Glomerular visceral epithelial cell (primary cell): Measurements from ENCODE around the gene LSM14A.
"Not testable (repeated sequence)": the region's sequence is repeated elsewhere in the genome, so short reads cannot be mapped to it uniquely, and the experiment has no call there.

ENCODE experiments used
- DNase-seq: peaks from one replicate; pipeline ENCODE4 v3.0.0-alpha.2; 2016; ENCODE audit errors: extremely low spot score

The LSM14A gene

DNA sequence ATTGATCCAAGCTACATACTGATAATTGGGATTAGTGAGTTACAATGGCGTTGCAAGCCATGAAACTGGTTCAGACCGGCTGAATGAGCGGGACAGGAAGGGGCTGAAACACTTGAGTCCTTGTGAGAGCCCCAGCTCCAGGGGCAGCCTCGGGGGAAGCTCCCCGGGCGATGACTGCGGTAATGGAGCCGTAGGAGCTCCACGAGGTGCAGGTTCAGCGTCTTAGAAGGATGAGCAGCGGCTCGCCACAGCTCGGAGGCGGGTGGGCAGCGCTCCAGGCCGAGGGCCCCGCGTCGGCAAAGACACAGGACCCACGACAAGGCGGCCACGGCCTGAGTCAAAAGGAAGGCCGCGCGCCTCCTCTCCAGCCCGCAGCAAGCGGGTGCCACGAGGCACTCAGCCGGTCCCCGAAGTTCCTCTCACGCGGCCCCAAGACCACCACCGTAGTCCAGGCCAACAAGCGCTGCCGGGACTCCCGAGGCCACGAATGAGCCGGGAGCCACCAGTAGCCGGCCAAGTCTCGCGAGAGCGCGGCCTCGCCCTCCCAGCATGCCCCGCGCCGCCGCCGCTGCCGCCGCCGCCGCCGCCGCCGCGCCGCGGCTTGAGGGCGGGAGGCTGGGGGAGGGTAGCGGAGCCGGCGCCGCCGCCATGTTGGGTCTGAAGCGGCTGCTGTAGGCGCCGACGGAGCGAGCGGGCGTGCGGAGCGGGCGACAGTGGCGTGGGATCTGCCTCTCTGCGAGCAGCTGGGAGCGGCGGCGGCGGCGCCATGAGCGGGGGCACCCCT is at the start of gene LSM14A:
TSS of gene LSM14A (plus strand) at position 628 of the 784 bp plus-strand sequence. CDS start at position 767, 139 bp downstream.
- peak; percentile 94 for DNase-seq

DNA sequence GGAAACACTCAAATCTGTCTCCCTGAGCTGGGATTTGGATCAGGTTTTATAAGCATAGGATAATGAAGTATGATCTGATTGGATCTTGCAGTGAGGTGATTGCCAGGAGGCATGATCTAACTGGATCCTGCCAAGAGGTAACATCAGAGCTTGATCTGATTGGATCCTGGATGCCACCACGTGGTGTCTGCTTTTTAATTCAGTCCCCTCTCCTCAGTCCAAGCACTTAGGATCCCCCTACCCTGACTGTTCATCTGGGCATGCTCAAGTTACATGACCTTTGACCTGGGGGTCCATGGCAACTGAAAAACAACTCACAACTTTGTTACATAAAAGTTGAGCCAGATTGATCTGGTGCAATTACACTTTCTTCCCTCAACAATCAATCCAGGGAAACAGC is 47.5 kb upstream of the LSM14A start:
- no peak for DNase-seq

DNA sequence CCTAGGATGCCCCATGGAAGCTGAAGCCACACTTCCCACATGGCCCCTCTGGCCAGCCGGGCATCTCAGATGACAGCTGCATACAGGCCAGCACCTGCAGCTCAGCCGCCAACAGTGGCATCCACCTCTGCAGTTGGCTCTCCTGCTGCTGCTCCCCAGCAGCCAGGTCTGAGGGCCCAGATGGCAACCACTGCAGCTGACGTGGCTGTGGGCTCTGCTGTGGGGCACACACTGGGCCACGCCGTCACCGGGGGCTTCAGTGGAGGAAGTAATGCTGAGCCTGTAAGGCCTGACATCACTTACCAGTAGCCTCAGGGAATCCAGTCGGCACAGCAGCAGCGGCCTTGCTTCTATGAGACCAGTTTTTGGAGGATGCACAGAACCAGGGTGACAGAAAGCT is 45.3 kb upstream of the LSM14A start:
- no peak for DNase-seq

DNA sequence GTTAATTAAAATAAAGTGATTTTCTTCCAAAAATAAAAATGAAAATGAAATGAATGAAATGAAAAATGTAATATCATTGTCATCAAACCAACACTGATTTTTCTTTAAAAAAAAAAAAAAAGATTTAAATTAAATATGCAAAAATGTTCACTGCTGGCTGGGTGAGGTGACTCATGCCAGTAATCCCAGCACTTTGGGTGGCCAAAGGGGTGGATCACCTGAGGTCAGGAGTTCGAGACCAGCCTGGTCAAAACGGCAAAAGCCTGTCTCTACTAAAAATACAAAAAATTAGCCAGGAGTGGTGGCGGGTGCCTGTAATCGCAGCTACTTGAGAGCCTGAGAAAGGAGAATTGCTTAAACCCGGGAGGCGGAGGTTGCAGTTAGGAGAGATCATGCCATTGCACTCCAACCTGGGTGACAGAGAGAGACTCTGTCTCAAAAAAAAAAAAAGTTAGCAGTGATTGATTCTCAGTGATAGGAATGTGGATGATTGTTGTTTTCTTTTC is 44.6 kb upstream of the LSM14A start:
- DNase-seq = no peak

DNA sequence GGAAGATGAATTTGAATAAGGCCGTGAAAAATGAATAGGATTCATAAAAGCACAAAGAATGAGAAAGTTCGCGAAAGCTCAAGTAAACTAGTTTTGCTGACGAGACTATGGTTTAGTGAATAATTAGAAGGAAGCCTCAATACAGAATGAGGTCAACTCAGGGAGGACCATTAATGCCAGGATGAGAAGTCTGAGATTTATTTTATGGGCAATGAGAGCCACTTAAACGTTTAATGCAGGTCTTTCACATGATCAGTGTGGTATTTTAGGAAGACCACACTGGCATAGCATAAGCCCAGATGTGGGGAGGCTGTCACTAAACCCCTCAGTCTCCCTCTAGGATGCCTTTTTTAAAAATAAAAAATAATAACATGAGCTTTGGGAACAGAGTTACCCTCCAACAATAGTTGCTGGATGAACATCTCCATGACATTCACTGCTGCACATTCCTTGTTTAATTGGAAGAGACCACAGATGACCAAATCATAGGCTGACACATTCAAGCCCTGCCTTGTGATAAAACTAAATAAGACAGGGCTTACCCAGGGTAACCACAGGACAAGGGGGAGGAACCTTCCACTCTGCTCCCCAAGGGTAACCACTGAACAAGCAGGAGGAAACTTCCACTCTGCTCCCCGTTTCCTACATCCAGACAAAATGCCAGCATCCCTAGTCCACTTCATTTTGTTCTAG is 43.6 kb upstream of the LSM14A start:
- DNase-seq = peak; percentile 16

DNA sequence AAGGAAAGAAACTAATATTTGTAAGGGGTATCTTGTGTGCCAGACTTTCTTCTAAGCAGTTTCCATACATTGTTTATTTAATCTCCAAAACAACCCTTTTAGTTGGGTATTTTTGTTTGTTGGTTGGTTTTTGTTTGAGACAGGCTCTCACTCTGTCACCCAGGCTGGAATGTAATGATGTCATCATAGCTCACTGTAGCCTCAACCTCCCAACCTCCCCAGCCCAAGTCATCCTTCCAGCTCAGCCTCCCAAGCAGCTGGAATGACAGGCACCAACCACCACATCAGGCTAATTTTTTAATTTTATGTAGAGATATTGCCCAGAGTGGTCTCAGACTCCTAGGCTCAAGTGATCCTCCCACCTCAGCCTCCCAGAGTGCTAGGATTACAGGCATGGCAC is 41.2 kb upstream of the LSM14A start:
- no peak for DNase-seq

DNA sequence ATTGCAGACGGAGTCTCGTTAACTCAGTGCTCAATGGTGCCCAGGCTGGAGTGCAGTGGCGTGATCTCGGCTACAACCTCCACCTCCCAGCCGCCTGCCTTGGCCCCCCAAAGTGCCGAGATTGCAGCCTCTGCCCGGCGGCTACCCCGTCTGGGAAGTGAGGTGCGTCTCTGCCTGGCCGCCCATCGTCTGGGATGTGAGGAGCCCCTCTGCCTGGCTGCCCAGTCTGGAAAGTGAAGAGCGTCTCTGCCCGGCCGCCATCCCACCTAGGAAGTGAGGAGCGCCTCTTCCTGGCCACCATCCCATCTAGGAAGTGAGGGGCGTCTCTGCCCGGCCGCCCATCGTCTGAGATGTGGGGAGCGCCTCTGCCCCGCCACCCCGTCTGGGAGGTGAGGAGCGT is 40.2 kb upstream of the LSM14A start:
- not testable (repeated sequence) for DNase-seq

DNA sequence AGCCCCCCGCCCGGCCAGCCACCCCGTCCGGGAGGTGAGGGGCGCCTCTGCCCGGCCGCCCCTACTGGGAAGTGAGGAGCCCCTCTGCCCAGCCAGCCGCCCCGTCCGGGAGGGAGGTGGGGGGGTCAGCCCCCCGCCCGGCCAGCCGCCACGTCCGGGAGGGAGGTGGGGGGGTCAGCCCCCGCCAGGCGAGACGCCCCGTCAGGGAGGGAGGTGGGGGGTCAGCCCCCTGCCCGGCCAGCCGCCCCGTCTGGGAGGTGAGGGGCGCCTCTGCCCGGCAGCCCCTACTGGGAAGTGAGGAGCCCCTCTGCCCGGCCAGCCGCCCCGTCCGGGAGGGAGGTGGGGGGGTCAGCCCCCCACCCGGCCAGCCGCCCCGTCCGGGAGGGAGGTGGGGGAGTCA is 39.6 kb upstream of the LSM14A start:
- not testable (repeated sequence) for DNase-seq

DNA sequence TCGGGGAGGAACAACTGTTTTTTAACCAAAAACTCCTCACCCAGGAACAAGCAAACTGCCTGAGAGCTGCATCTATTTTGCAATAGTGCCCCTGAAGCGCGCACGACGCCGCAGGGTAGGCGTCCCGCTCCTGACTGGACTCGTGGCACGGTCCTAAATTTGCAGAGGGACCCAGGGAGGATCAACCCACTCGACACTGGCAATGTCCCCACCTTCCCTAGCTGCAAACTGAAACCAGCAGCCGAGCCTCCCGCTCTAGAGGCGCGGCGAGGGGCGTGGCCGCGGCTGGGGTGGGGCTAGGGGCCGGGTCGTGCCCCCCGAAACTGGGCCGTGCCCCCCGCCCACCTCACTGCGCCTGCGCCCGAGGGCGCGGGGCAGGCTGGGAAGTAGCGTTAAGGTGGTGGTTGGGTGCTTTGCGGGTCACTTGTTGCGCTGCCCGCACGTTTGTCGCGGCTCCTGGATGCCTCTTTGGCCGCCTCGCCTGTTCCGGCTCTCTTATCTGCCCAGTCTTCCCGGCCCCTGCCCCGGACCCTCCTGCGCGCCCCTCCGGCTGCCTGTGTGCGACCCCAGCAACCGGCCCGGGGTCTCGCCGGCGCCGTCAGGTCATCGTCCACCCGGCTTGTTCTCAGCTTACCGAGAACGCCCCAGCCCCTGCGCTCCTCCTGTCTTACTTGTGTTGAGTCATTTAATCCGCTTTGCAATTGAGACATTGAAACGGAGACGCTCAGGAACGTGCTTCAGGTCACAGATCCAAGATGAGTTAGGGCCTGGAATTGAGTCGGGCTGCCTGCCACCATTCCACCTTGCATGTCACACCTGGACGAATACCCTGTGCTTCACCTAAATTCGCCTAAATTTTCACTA is 37.9 kb upstream of the LSM14A start:
- peak; percentile 90 for DNase-seq

DNA sequence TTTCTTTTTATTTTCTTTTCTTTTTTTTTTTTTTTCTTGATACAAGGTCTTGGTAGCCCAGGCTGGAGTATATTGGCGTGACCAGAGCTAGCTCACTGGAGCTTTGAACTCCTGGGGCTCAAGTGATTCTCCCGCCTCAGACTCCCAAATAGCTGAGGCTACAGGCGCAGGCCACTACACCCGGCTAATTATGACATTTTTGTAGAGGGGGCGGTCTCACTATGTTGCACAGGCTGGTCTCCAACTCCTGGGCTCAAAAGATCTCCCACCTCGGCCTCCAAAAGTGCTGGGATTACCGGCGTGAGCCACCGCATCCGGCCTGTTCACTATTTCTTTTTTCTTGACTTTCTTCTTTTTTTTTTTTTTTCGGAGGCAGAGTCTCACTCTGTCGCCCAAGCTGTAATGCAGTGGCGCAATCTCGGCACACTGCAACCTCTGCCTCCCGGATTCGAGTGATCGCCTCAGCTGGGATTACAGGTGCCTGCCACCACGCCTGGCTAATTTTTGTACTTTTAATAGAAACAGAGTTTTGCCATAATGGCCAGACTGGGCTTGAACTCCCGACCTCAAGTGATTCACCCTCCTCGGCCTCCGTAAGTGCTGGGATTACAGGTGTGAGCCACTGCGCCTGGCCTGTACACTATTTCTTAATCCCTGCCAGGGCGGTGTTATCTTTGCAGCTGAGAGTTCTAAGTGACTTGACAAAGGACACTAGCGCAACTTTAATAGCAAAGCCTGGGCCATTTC is 37.1 kb upstream of the LSM14A start:
- DNase-seq = peak; percentile 25

DNA sequence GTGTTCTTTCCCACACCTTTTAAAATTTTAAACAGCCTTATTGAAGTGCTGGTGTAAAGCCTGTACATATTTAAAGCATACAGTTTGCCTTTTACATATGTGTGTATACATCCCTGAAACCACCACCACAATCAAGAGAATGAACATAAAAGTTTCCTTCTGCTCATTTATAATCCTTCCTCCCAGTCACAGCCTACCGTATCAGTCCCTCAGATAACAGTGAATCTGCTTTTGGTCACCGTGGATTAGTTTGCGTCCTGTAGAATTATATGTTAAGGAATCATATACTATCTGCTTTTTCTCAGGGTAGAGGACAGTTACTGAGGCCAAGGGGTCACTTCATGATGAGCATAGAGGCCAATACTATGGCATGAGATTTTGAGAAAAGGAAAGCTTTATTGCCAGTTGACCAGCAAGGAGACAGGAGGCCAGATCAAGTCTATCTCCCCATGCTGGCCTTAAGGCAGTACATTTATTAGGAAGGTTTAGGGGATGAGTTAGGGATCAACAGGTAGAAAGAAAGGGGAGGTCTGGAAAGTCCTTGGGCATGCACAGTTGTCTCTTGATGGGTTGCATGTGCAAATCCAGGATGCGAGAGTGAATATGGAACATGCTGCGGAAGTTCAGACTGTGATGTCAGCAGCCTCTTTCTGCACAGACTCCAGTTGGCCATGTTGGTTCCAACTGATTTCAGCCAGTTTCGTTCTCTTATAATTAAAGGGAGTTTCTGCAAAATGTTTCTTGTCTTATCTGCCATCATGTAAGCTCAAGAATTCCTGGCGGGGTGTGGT is 36.3 kb upstream of the LSM14A start:
- DNase-seq = no peak

DNA sequence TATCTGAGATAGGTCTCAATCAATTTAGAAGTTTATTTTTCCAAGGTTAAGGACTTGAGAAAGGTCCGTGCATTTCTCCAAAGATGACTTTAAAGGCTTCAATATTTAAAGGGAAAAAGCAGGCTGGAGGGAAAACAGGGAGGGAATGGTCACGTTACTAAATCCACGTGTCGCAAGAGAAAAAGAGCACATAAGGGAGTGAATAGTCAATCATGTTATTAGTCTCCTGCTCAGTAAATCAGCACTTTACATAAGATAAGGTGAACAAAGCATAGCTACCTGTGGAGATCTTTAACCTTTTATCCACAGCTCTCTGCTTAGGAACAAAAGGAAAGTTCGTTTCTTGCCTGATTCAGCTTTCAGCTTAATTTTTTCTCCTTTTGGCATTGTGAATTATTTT is 31.3 kb upstream of the LSM14A start:
- DNase-seq = no peak

DNA sequence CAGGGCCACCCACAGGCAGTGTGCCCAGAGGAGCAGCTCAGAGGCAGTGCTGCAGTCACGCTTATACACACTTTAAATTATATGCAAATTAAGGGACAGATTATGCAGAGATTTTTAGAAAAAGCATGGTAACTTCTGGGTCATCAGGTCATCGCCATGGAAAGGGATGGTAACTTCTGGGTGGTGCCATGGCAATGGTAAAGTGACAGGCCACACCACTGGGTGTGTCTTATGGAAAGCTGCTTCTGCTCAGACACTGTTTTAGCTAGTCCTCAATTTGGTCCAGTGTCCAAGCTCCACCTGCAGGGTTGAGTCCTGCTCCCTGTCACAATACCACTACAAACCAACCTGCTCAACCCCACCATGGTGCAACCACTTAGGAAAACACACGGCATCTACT is 29.9 kb upstream of the LSM14A start:
- DNase-seq = no peak

DNA sequence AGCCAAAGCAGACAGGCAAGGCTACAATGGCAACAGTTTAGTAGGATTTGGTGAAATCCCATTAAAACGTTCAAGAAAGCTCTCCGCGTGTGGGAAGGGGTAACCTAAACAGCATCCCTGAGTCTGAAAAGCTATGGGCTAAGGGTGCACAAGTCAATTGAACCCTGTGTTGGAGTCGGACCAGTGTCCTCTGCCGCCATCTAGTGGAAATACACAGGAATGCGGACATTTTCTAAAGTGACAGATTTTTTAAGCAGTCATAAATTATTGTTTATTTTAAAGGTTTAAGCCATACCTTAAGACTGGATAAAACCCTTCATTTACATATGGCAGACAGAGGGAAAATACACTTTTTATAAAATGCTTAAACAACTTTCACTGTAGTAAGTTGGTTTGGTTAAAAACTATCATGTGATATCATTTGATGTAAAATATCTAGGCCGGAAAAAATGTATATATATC is 26.5 kb upstream of the LSM14A start:
- peak; percentile 60 for DNase-seq

DNA sequence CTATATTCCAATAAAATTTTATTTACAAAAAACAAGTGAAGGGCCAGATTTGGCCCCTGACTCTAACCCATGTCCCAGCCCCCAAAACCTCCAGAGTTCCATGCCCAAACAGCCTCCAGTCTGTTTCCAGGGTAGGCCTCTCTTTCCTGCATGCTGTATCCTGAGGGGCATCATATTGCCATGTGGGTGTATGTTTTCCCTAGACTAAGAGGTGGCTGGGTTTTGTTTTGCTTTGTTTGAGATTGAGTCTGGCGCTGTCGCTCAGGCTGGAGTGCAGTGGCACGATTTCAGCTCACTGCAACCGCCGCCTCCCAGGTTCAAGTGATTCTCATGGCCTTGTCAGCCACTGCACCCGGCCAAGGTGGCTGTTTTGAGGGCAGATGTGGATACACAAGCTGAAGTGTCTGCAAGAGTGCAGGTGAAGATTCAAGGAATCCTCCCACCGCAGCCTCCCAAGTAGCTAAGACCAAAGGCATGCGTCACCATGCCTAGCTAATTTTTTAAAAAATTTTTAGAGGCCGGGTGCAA is 23.6 kb upstream of the LSM14A start:
- DNase-seq = no peak

DNA sequence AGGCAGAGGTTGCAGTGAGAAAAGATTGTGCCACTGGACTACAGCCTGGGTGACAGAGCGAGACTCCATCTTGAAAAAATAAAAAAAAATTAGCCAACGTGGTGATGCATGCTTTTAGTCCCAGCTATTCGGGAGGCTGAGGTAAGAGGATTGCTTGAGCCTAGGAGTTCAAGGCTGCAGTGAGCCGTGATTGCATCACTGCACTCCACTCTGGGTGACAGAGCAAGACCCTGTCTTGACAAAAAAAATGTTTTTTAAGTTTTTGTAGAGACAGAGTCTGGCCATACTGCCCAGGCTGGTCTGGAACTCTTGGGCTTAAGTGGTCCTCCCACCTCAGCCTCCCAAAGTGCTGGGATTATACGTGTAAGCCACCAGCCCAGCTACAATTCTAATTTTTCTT is 22.4 kb upstream of the LSM14A start:
- DNase-seq = no peak

DNA sequence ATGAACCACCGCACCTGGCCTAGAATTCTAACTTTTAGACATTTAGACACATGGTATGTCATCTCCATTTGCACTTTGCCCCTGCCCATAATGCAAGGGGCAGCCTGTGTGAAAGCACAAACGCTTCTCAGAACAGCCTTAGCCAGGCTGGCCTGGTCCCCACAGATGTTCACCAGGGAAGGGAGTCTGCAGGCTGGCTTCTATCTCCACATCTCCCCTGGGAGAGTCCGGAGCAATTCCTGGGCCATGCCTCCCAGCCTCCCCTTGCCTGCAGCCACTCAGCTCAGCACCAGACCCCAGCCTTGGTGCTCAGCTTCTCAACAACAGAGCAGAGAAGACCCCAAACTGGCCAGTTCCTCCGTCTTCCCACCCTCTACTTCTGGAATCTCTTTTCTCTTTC is 21.7 kb upstream of the LSM14A start:
- no peak for DNase-seq

DNA sequence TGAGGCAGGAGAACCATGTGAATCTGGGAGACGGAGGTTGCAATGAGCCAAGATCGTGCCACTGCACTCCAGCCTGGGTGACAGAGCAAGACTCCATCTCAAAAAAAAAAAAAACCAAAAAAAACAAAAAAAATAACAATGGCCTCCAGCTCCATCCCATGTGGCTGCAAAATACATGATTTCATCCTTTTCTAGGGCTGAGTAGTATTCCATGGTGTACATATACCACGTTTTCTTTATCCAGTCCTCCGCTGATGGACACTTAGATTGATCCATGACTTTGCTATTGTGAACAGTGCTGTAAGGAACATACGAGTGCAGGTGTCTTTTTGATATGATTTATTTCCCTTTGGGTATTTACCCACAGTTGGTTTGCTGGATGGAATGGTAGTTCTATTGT is 20.9 kb upstream of the LSM14A start:
- no peak for DNase-seq

DNA sequence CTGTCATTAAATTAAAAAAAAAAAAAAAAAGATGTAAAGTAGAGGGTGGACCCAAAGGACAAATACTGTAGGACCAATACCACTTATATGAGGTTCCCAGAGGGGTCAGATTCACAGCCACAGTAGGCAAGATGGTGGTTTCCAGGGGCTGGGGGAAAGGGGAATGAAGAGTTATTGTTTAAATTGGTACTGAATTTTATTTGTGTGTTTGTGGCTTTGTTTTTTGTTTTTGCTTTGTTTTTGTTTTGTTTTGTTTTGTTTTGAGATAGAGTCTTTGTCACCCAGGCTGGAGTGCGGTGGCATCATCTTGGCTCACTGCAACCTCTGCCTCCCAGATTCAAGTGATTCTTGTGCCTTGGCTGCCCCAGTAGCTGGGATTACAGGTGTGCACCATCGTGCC is 17.9 kb upstream of the LSM14A start:
- DNase-seq = no peak

DNA sequence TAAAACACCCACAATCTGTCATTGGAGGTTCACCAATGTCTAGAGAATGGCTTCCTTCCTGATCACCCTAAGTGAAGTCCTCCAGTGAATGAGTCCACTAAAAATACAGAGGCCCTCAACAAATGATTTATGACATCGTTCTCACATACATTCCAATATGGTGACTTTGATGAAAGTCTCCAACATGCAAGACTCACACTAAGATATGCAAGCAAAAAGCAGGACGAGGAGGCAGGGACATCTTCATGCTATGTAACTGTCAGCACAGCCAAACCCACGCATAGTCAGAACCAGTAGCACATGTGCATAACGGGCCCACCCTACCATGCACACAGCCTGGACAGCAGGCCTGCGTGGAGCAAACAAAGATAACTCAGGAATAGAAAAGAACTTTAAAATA is 16.6 kb upstream of the LSM14A start:
- DNase-seq = no peak
